Stimulated activated CD8-positive, alpha-beta memory T cell treated with anti-CD3 and anti-CD28 coated beads, Interleukin-7, amount 100 ng/mL, for 4 hours (primary cell): ENCODE measurements around the gene NFIA.

Experiments
- DNase-seq, 2 donors: peaks; one replicate each; pipeline ENCODE4 v3.0.0-alpha.2; 2020; ENCODE audit warnings: low read depth in 2 of 2

Gene NFIA

GRCh38 chr1:61083807-61084440 lies 1.6 kb downstream of the NFIA start:
- DNase-seq: no peak

DNA sequence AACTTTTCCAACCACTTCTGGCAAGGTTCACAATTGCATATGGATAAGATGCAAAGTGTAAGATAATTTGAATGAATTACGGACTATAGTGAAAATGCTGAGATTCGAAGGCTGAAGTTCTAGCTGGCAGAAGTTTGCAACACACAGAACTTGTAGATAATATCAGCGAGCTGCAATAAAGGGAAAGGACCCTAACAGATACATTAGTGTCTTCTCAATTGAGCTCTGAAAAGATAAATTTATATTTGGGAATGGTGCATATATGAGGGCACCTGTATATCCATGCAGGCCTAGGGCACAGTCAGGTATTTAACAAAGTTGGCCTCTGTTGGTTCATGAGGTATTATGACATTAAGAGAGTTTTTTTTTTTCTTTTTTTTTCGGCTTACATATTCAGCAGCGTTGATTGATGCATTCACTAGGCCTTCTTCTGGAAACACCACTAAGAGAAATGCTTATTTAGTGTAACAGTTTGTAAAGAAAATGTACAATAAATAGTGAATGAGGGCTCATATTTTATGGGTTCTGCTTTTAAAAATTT lies 2.2 kb downstream of the NFIA start:
- DNase-seq: no peak

GRCh38 chr1:61085206-61085982 lies 3.0 kb downstream of the NFIA start:
- DNase-seq: no peak

DNA sequence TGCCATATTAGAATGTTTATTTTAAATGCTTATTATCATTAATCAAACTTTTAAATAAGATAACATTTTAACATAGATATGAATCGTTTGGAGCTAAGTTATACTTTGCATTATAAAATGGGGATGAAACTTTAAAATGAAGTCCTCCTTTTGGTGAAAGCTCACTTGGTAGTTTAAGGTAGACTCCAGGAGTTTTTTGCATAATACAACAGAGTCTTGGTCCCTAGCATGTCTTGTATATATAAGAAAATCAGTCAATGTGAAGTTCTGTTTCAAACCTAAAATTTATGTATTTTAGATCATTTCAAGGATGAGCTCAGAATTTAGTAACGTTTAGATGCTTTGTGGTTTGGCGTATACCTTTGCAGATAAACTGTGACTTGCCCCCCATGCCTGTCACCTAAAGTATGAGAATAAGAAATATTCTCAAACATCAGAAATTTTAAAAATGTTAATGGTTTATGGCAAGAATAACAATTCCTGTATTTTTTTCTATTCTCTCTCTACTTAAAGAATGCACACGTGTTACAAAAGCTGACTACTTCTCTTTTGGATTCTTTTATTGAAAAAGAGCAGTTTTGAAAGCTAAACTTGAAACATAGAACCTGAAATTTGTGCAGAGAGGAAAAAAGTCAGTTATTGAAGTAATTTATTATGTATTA lies 3.8 kb downstream of the NFIA start:
- DNase-seq: no peak

DNA sequence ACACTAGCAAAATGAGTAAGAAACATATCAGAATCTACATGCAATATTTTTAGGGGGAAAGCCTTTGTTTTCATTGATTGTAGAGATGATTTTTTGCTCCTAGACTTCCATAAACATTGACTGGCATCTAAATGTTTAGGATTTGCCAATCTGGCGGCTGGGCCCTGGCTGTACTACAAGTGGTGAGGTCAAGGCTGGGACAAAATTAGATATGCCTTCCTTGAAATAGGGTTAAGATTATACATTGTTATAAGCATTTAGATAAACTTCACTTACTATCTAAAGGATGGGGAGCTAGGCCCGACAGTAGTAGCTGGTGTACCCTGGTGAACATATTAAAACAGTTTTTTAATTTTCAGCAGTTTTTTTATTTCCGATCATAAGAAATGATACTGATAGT lies 5.2 kb downstream of the NFIA start:
- DNase-seq: no peak

GRCh38 chr1:61088163-61088974 lies 6.0 kb downstream of the NFIA start:
- DNase-seq: no peak

DNA sequence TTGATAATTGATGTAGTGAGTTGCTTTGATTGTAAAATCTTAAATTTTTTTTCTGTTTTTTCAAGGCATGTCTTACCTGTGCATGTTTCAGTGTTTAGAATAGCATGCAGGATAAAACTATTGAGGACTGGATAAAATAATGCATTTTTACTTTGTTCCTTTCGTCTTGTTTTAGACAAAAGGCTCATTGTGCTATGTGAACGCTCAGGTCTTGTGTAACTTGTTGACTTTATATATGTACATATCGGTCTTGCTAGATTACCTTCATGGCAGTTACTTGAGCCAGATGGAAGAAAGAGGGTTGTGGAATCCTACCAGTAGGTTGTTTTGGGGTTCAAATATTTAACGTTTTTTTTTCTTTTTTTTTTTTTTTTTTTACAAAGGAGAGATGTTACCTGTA lies 7.0 kb downstream of the NFIA start:
- DNase-seq: no peak

GRCh38 chr1:61089741-61090140 lies 7.4 kb downstream of the NFIA start:
- no peak for DNase-seq

DNA sequence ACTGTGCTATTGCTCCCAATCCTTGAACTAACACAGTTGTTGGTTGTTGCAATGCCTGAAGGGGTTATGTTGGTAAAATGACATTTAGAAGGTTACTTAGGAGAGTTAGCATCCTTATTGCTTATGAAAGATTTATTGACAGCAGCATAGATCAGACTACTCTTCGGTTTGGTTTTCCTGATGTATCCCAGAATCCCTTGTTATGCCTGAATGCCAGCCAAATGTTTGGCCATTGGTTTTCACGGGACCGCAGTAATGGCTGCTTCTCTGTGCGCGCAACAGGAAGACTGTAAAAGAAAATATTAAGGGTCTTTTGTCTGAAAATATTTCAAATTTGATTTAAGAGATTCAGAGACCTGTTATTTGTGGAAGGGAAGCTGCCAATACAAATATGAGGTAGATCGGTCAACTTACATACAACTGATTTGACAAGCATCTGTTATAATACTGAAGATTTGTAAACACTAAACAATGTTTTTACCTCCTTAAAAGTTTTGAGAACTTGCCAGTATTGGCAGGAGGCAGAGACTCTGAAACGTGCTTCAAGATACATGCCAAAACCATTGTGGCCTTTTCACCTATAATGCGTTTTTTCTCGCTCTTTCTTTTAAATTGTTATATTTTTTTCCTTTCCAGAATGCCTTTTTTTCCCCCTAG lies 8.3 kb downstream of the NFIA start:
- no peak for DNase-seq

DNA sequence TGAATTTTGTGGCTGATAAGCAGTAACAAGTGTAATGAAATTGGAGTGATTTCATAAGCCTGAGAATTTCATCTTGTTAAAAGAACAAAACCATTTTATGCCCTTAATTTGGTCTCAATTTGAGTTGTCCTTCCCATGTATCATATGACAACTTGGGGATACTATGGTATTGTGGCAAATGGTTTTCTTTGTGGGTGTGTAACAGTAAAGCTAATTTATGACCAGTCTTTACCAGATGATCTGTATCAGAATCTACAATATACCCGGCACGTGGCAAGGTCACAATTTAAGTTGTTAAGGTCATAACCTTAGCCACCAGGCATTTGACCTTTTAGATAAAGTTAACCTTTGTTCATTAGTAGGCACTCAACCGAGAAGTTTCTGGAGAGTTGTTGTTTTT lies 9.1 kb downstream of the NFIA start:
- no peak for DNase-seq

- DNase-seq: no peak
These were observed 10.3 kb downstream of the NFIA start for GRCh38 chr1:61092642-61093041.

- no peak for DNase-seq
These were observed 11.3 kb downstream of the NFIA start for GRCh38 chr1:61093525-61094137.

- no peak for DNase-seq
These were observed 12.5 kb downstream of the NFIA start for GRCh38 chr1:61094677-61095469.

DNA sequence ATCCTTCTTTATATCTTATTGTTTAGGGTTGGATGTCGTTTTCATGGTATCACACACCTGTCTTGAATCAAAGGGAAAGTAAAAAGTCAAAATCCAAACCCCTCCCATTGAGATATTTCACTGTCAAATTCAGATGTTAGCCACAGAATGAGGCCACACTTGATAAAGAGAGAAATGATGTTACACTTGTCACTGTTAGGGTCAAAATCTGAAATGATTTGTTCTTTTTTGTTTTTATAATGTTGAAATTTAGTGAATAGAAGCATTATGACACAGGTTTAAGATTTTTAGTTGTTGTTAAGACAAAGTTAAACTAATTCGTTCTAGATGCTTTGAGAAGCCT lies 13.1 kb downstream of the NFIA start:
- no peak for DNase-seq

DNA sequence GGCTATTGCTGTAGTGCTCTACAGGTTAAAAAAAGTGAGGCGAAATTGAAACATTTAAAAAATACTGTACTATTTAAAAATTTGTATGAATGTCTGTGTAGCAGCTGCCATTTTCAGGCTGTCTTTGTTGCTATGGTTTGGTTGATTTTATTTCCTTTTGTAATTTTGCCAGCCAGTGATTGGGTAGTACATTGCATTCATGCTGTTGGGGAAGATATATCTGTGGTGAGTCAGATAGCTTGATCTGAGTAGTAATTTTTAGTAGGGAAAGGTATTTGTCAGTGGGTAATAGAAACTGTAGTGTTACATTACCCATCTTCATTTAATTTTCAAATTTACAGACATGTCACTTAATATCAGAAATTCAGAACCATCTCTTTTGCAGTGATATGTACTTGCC lies 15.0 kb downstream of the NFIA start:
- no peak for DNase-seq

DNA sequence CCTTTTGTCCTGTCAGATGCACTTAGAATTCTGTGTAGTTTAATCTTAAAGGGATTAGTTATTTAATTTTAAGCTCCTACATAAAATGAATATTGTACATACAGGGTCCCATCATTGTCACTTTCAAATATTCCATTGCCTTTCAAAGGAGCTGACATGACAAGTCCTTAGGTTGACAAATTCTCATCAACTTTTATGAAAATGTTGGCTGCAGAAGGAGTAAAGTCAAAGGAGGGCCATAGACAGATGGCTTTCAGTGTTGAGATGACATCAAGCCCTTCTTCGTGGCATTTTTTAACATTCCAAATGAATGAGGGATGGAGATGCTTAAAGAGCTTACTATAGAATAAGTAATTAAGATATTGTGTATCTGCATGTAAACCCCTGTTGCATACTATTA lies 15.4 kb downstream of the NFIA start:
- DNase-seq: no peak

- no peak for DNase-seq
These were observed 16.0 kb downstream of the NFIA start for GRCh38 chr1:61098333-61098732.

- no peak for DNase-seq
These were observed 16.6 kb downstream of the NFIA start for GRCh38 chr1:61098906-61099437.

- no peak for DNase-seq
These were observed 18.2 kb downstream of the NFIA start for GRCh38 chr1:61100578-61100977.

DNA sequence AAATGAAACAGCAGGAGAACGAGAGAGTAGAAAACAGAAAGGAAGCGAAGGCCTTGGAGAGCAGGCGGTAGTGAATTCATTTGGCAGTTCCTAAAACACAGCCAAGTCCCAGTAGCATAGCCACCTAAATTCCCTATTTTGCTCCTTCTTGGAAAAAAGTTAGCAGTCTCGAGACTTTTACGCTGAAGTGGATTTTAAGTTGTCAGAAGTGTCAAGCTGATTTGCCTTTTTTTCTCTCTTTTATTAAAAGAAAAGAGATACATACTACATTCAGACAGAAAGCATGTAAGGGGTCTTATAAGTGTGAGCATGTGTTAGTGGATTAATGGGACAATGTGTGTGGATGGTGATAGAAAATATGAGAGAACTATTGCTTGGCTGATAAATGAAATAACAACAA lies 19.2 kb downstream of the NFIA start:
- no peak for DNase-seq
